ENCODE results near the gene C12orf76.

C12orf76 gene

DNA sequence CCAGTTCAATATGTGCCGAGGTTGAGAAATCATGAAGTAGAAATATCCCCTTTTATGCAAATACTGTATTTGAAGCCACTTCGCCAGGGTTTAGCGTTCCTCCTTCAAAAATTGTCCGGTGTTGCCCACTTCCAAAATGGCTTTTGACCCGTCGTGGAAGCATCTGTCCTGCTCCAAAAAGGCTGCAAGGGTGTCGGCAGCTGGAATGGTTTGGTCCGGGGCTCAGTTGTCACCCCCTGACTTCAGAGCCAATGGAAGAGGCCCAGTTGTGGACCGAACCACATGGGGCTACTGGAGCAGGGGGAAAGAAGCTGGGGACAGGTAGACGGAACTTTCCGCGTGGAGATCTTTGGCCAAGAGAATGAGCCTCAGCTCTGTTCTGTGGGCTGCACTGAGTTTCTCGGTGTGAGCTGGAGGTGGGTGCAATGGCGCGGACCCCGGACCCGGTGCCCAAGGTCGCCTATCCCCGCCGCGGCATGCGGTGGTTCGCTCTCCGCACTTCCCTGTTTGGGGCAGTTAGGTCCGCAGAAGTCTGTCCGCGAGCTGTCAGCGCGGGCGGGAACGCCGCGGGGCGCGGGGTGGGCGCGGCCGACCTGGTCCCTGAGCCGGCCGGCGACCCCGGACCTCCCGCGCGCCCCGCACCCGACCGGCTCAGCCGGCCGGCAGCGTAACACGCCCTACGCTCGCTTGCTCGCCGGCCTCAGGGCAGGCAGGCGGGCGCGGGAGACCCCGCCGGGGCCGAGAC lies 49.2 kb downstream of the C12orf76 start, which contains the start of gene ANKRD13A:
ANKRD13A (plus strand) TSS at position 527 of the 745 bp plus-strand sequence. CDS start 259 bp downstream, outside the sequence.
- DNase-seq (peak; percentile 82), ATAC-seq (peak; percentile 66)
- H3K27ac Mint-ChIP-seq: peak within 1 kb of the TSS; percentile 98
- peaks cover 7% of the 10 kb centered on the region for H3K36me3 Mint-ChIP-seq (ENCODE audit: low read depth)
- peak within 1 kb of the TSS; percentile 94 for H3K4me3 Mint-ChIP-seq
- H3K4me1 Mint-ChIP-seq: peaks cover 73% of the 10 kb centered on the region
- H3K9me3 Mint-ChIP-seq: no peaks in the 10 kb centered on the region
- H3K27me3 Mint-ChIP-seq: no peaks in the 10 kb centered on the region

DNA sequence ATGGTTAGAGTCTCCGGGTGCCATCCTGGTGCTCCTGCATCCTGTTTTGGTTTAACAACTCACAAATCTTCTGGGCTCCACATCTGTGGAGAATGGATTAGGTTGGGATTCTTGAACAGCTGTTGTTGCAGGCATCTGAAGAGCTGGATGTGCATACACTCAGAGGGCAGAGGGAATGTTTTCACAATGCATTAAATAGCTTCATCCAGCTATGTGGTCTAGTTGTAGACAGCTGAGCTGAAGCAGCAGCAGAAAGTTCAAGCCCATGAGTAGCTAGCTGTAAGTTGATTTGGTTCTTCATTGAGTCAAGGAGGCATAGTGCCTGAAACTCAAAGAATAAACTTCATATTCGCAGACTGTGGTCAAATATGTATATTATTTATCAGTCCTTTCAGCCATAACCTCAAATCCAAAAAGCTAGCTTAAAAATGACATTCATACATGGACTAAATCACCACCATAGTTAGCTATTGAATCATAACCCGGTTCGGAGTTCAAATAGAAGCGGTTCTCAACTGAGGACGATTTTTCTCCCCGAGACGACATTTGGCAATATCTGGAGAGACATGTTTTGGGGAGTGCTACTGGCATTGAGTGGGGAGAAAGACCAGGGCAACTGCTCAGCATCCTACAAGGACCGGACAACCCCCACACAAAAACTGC lies 50.0 kb downstream of the C12orf76 start:
- peaks cover 73% of the 10 kb centered on the region for H3K4me1 Mint-ChIP-seq

DNA sequence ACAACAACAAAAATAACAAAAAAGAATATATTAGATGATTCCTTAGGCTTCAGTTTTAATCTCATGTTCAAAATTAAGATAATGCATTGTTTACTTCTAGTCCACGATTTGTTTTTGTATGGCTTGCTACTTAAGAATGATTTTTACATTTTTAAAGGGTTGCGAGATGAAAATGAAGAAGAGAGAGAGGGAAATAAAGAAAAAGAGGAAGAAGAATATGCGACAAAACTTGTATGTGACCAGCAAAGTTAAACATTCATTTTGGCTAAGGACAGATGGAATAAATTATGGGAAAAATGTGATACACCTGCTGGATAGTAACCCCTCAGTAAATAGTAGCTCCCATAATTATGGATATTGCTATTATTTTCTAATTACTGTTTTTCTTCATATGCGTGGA lies 50.9 kb downstream of the C12orf76 start:
- Mint-ChIP-seq H3K27me3 (no peaks in the 10 kb centered on the region), H3K4me1 (peaks cover 72% of the 10 kb centered on the region), H3K9me3 (no peaks in the 10 kb centered on the region), H3K27ac (no peak overlapping the region), H3K36me3 (ENCODE audit: low read depth) (peaks cover 1% of the 10 kb centered on the region), H3K4me3 (peak overlapping the region; percentile 25)
- ATAC-seq (no peak), DNase-seq (no peak)

More for the DNA sequence above, 50.0 kb downstream of the C12orf76 start:
- no peak for DNase-seq
- ATAC-seq: no peak
- H3K27ac Mint-ChIP-seq: peak overlapping the region; percentile 98
- peak overlapping the region; percentile 94 for H3K4me3 Mint-ChIP-seq
- no peaks in the 10 kb centered on the region for H3K9me3 Mint-ChIP-seq
- H3K27me3 Mint-ChIP-seq: no peaks in the 10 kb centered on the region
- H3K36me3 Mint-ChIP-seq (ENCODE audit: low read depth): peaks cover 5% of the 10 kb centered on the region

DNA sequence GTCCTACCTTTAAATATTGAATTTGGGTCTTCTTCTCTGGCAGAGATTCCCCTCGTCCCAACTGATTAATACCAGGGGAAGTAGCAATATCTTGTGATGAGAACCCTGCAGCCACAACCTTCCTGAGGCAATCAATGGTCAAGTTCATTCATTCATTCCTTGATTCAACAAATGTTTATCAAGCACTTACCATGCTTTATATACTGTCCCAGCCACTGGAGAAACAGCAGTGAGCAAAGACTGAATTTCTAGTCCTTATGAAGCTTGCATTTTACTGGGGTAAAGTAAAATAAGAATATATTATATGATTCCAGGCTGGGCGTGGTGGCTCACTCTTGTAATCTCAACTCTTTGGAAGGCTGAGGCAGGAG lies 51.9 kb downstream of the C12orf76 start:
- peak overlapping the region; percentile 89 for H3K4me3 Mint-ChIP-seq
- no peak for ATAC-seq
- H3K36me3 Mint-ChIP-seq (ENCODE audit: low read depth): peaks cover 6% of the 10 kb centered on the region
- H3K4me1 Mint-ChIP-seq: peaks cover 69% of the 10 kb centered on the region
- peak overlapping the region; percentile 95 for H3K27ac Mint-ChIP-seq
- H3K9me3 Mint-ChIP-seq: no peaks in the 10 kb centered on the region
- no peaks in the 10 kb centered on the region for H3K27me3 Mint-ChIP-seq
- DNase-seq: no peak

DNA sequence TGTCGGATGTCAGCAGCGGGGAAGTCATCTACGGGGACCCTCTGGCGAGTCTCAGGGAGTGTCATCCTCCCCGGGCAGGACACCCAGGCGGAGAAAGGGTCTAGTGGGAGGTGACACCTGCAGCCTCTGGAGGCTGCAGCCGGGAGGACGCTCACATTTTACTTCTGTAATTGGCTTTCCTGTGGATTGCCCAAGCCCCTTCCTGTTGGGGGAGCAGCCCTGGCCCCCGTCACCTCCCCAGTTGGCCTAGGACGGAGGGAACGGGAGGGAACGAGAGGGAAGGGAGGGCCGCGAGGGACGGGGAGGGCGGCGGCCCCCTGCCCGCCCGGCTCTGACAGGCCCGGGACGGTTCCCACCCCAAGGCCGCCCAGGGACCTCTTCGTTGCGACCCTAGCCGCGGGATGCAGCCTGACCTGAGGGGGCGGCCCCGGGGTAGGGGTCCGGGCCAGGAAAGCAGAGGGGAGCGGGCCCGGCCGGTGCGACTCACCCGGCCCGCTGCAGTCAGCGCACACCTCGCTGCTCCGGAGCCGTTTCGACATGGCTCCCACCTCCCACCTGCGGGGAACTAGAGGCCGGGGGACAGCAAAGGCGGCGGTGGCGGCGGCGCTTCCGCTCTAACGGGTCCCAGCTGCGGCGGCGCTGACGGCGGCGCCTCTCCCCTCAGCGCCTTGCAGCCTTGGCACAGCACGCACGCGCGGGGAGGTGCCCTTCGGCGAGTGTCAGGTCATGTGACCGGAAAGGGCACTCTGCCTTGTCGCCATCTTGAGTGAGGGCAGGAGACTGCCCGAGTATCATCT lies 52.4 kb downstream of the C12orf76 start, which contains the start of gene GIT2:
GIT2 (minus strand) TSS at position 683 of the 797 bp plus-strand sequence; CDS start at position 539, 144 bp downstream.
- Mint-ChIP-seq H3K36me3 (ENCODE audit: low read depth) (peaks cover 10% of the 10 kb centered on the region), H3K4me3 (peak within 1 kb of the TSS; percentile 89), H3K4me1 (peaks cover 66% of the 10 kb centered on the region), H3K27ac (peak within 1 kb of the TSS; percentile 95), H3K27me3 (no peaks in the 10 kb centered on the region), H3K9me3 (no peaks in the 10 kb centered on the region)
- ATAC-seq: peak; percentile 88
- DNase-seq: peak; percentile 94

DNA sequence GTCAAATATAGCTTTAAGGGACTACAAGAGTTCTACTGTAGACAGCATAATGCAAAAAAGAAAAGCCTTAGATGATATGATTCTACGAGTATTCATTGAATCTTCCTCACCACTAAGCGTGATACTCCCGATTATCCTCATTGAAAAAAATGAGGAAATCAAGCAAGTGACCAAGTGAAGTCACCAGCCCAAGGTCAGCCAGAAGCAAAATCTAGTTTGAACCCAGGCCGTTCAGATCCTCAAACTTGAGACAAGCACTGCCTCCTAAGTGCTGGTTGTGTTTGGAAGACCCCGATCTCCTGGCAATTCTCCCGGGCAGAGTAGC lies 53.0 kb downstream of the C12orf76 start:
- Mint-ChIP-seq H3K9me3 (no peaks in the 10 kb centered on the region), H3K4me1 (peaks cover 64% of the 10 kb centered on the region), H3K27ac (peak overlapping the region; percentile 86), H3K4me3 (peak overlapping the region; percentile 89), H3K36me3 (ENCODE audit: low read depth) (peaks cover 16% of the 10 kb centered on the region), H3K27me3 (no peaks in the 10 kb centered on the region)
- DNase-seq (no peak), ATAC-seq (no peak)

DNA sequence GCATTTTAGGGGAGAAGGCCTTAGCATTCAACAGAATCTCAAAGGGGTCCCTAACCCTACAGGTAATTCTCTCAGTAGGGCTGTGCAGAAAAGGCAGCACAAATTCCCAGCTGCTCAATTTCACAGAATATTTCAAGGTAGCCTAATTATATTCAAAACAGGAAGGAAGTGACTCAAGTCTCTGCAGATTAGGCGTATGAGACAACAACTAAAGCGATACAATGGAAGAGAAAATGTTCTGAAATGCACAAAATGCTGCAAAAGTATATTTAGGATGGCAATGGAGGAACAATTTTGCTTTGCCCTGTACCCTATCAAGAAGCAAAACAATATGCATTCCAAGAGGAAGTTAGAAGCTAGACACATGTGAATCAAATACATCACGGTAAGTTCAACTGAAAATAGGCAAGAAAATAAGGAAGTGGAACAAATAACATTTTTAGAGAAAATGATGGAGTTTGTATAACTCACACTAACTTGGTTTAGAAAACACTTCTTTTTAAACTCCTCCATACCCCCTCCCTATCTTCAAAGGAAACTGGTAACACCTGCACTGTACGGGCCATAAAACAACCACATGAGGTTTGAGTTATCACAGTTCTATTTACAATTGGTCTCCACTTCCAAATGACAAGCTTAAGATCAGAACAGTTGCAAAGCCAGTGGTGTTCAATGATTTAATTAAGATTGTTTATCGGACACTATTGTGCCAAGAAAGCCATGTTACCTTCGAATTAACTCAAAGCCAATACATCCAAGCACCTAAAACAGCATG lies 53.7 kb downstream of the C12orf76 start:
- Mint-ChIP-seq H3K4me3 (peak overlapping the region; percentile 89), H3K27ac (peak overlapping the region; percentile 86), H3K27me3 (no peaks in the 10 kb centered on the region), H3K36me3 (ENCODE audit: low read depth) (peaks cover 16% of the 10 kb centered on the region), H3K4me1 (peaks cover 63% of the 10 kb centered on the region), H3K9me3 (no peaks in the 10 kb centered on the region)
- DNase-seq: no peak
- no peak for ATAC-seq

DNA sequence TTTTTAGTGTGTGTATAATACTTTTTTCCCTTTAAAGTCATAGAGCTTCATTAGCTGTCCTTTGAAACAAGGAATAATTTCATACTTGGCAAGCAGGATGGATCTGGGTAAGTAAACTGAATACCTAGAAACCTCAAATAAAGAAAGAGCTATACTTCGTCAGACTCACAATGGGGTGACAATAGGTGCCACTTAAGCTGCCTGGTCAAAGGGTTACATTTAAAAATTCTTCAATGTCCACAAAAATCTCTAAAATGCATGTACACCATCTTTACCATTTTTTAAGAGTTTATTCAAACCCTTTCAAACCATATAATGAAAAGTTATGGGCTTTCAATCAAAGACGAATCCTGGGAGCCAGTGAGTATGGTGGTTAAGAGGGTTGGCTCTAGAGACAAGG lies 55.2 kb downstream of the C12orf76 start:
- H3K4me3 Mint-ChIP-seq: peak overlapping the region; percentile 89
- H3K27me3 Mint-ChIP-seq: no peaks in the 10 kb centered on the region
- no peaks in the 10 kb centered on the region for H3K9me3 Mint-ChIP-seq
- no peak for DNase-seq
- H3K36me3 Mint-ChIP-seq (ENCODE audit: low read depth): peaks cover 26% of the 10 kb centered on the region
- ATAC-seq: no peak
- H3K27ac Mint-ChIP-seq: peak overlapping the region; percentile 33
- H3K4me1 Mint-ChIP-seq: peaks cover 63% of the 10 kb centered on the region

DNA sequence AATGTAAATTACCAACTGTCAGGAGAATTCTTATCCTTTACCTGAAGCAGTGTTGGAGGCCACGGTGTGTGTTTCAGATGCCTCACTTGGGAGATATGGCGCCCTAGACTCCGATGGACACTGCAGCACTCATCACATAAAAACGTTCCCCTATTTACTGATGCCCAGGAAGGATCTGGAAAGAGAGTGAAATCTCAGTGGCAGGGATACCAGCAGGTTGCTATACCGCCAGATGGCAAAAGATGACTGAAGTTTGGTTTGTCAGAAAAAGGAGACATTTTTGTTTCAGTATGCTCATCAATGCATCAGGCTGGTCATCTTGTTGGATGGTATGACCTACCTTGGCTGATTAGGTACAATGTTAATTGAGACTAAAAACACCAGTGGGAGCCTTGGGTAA lies 56.7 kb downstream of the C12orf76 start:
- Mint-ChIP-seq H3K9me3 (no peaks in the 10 kb centered on the region), H3K27me3 (no peaks in the 10 kb centered on the region), H3K4me1 (peaks cover 62% of the 10 kb centered on the region), H3K4me3 (no peak overlapping the region), H3K36me3 (ENCODE audit: low read depth) (peaks cover 32% of the 10 kb centered on the region), H3K27ac (peak overlapping the region; percentile 26)
- no peak for ATAC-seq
- no peak for DNase-seq
